DOHH2 (cell line): Measurements from ENCODE around the gene DLD.

Source experiments
- H3F3A ChIP-seq: fragments of 200-600 bp; sonication (generic), shearing (Covaris generic); 2 replicates; pipeline ENCODE4 v1.6.0; 2016; ENCODE audit warnings: antibody characterized with exemption, mild to moderate bottlenecking; ENCODE audit not compliant: control insufficient read depth, insufficient read depth
- H3K27ac ChIP-seq: fragments of 200-600 bp; sonication (generic); 2 replicates; pipeline ENCODE4 v1.5.1; 2014; ENCODE audit warnings: low read depth, mild to moderate bottlenecking, low read length, moderate library complexity
- H3K27me3 ChIP-seq: fragments of 200-600 bp; sonication (generic); 2 replicates; pipeline ENCODE4 v1.6.1; 2014; ENCODE audit warnings: mild to moderate bottlenecking, low read length, mixed read lengths; ENCODE audit not compliant: control insufficient read depth
- H3K36me3 ChIP-seq: fragments of 200-600 bp; sonication (generic); 2 replicates; pipeline ENCODE4 v1.6.1; 2014; ENCODE audit warnings: mild to moderate bottlenecking, low read length, moderate library complexity, mixed read lengths; ENCODE audit not compliant: control insufficient read depth
- H3K4me1 ChIP-seq: fragments of 200-600 bp; sonication (generic); 2 replicates; pipeline ENCODE4 v1.6.1; 2014; ENCODE audit warnings: mild to moderate bottlenecking, low read length, mixed read lengths; ENCODE audit not compliant: control insufficient read depth
- H3K4me2 ChIP-seq: fragments of 200-600 bp; sonication (generic); 2 replicates; pipeline ENCODE4 v1.6.0; 2014; ENCODE audit warnings: mild to moderate bottlenecking, low read length, moderate library complexity
- H3K4me3 ChIP-seq: fragments of 200-600 bp; sonication (generic); 2 replicates; pipeline ENCODE4 v1.5.1; 2014; ENCODE audit warnings: mild to moderate bottlenecking, low read length, mixed read lengths
- H3K79me2 ChIP-seq: fragments of 200-600 bp; sonication (generic); 2 replicates; pipeline ENCODE4 v1.6.1; 2014; ENCODE audit warnings: mild to moderate bottlenecking, low read length, mixed read lengths; ENCODE audit not compliant: control insufficient read depth
- H3K9me2 ChIP-seq: fragments of 200-600 bp; sonication (generic); replicated peaks from 2 replicates; pipeline ENCODE4 v1.6.1; 2014; ENCODE audit warnings: mild to moderate bottlenecking, low read length, mixed read lengths; ENCODE audit not compliant: control insufficient read depth
- H3K9me3 ChIP-seq: fragments of 200-600 bp; sonication (generic); 2 replicates; pipeline ENCODE4 v1.6.1; 2014; ENCODE audit warnings: antibody characterized with exemption, low read length, mixed read lengths; ENCODE audit not compliant: control insufficient read depth, insufficient read depth
- H4K20me1 ChIP-seq: fragments of 200-600 bp; sonication (generic); 2 replicates; pipeline ENCODE4 v1.6.0; 2014; ENCODE audit warnings: low read depth, mild to moderate bottlenecking, antibody characterized with exemption, low read length, moderate library complexity; ENCODE audit not compliant: control insufficient read depth, insufficient read depth
- EZH2phosphoT487 ChIP-seq: fragments of 200-600 bp; sonication (generic); IDR thresholded peaks from 2 replicates; pipeline ENCODE4 v1.6.1; 2017; ENCODE audit warnings: borderline replicate concordance, mild to moderate bottlenecking, antibody characterized with exemption, low read length, moderate library complexity, mixed read lengths
- TF ChIP-seq, protein P1 (sequence below): fragments of 200-600 bp; sonication (generic); IDR thresholded peaks from one replicate; pipeline ENCODE4 v1.5.1; 2014; ENCODE audit warnings: antibody characterized with exemption, mild to moderate bottlenecking, low read depth, low read length; ENCODE audit not compliant: poor library complexity, severe bottlenecking

Gene DLD

GRCh38 chr7:107938456-107939250 is 47.7 kb downstream of the DLD start:
- no peaks in the 10 kb centered on the region for H4K20me1 ChIP-seq
- H3F3A ChIP-seq: no peaks in the 10 kb centered on the region
- no peaks in the 10 kb centered on the region for H3K79me2 ChIP-seq
- H3K36me3 ChIP-seq: no peaks in the 10 kb centered on the region
- TF ChIP-seq, protein P1, sequence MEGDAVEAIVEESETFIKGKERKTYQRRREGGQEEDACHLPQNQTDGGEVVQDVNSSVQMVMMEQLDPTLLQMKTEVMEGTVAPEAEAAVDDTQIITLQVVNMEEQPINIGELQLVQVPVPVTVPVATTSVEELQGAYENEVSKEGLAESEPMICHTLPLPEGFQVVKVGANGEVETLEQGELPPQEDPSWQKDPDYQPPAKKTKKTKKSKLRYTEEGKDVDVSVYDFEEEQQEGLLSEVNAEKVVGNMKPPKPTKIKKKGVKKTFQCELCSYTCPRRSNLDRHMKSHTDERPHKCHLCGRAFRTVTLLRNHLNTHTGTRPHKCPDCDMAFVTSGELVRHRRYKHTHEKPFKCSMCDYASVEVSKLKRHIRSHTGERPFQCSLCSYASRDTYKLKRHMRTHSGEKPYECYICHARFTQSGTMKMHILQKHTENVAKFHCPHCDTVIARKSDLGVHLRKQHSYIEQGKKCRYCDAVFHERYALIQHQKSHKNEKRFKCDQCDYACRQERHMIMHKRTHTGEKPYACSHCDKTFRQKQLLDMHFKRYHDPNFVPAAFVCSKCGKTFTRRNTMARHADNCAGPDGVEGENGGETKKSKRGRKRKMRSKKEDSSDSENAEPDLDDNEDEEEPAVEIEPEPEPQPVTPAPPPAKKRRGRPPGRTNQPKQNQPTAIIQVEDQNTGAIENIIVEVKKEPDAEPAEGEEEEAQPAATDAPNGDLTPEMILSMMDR: no peak
- TF ChIP-seq EZH2phosphoT487: no peak
- H3K27ac ChIP-seq: no peak overlapping the region
- H3K9me3 ChIP-seq: no peaks in the 10 kb centered on the region
- no peak overlapping the region for H3K4me3 ChIP-seq
- no peaks in the 10 kb centered on the region for H3K27me3 ChIP-seq
- H3K9me2 ChIP-seq: no peaks in the 10 kb centered on the region
- H3K4me2 ChIP-seq: no peak overlapping the region
- no peaks in the 10 kb centered on the region for H3K4me1 ChIP-seq

- Histone ChIP-seq H3K9me3 (no peaks in the 10 kb centered on the region), H3K4me1 (no peaks in the 10 kb centered on the region), H3K36me3 (no peaks in the 10 kb centered on the region), H4K20me1 (no peaks in the 10 kb centered on the region), H3K27ac (no peak overlapping the region), H3K4me3 (no peak overlapping the region), H3K27me3 (no peaks in the 10 kb centered on the region), H3K9me2 (no peaks in the 10 kb centered on the region), H3K79me2 (no peaks in the 10 kb centered on the region), H3F3A (no peaks in the 10 kb centered on the region), H3K4me2 (no peak overlapping the region)
- TF ChIP-seq, protein P1: no peak
- TF ChIP-seq EZH2phosphoT487: no peak
Observed at GRCh38 chr7:107939573-107940489, 48.8 kb downstream of the DLD start.

- Histone ChIP-seq H3K4me2 (no peak overlapping the region), H3K27ac (no peak overlapping the region), H3K9me2 (no peaks in the 10 kb centered on the region), H3K36me3 (no peaks in the 10 kb centered on the region), H3K4me1 (no peaks in the 10 kb centered on the region), H3K27me3 (no peaks in the 10 kb centered on the region; the same call in 1 of the 2 replicates), H3K9me3 (no peaks in the 10 kb centered on the region), H3K79me2 (no peaks in the 10 kb centered on the region), H4K20me1 (no peaks in the 10 kb centered on the region), H3F3A (no peaks in the 10 kb centered on the region), H3K4me3 (no peak overlapping the region)
- TF ChIP-seq, protein P1: no peak
- no peak for TF ChIP-seq EZH2phosphoT487
Observed at GRCh38 chr7:107940951-107941350, 50.0 kb downstream of the DLD start.
